NAMALWA (cell line): Measurements from ENCODE around the gene CRYZL1.

ENCODE experiments used
- DNase-seq: peaks from one replicate; pipeline ENCODE4 v3.0.0-alpha.2; 2015; ENCODE audit warnings: low spot score

The CRYZL1 gene

GRCh38 chr21:33661146-33661545 lies 19.6 kb upstream of the CRYZL1 start:
- no peak for DNase-seq

GRCh38 chr21:33660406-33660805 lies 18.9 kb upstream of the CRYZL1 start:
- no peak for DNase-seq

GRCh38 chr21:33659568-33659949 lies 18.0 kb upstream of the CRYZL1 start:
- no peak for DNase-seq

- no peak for DNase-seq
Observed at GRCh38 chr21:33658919-33659567, 17.5 kb upstream of the CRYZL1 start.

- DNase-seq: no peak
Observed at GRCh38 chr21:33657124-33657820, 15.7 kb upstream of the CRYZL1 start.

- DNase-seq: no peak
Observed at GRCh38 chr21:33655588-33656221, 14.2 kb upstream of the CRYZL1 start.

GRCh38 chr21:33654412-33654811 lies 12.9 kb upstream of the CRYZL1 start:
- no peak for DNase-seq

- DNase-seq: no peak
Observed at GRCh38 chr21:33651965-33652680, 10.6 kb upstream of the CRYZL1 start.

- no peak for DNase-seq
Observed at GRCh38 chr21:33650929-33651509, 9.5 kb upstream of the CRYZL1 start.

- no peak for DNase-seq
Observed at GRCh38 chr21:33650230-33650629, 8.7 kb upstream of the CRYZL1 start.

- no peak for DNase-seq
Observed at GRCh38 chr21:33648555-33648954, 7.0 kb upstream of the CRYZL1 start.

- no peak for DNase-seq
Observed at GRCh38 chr21:33647587-33647986, 6.0 kb upstream of the CRYZL1 start.

- DNase-seq: no peak
Observed at GRCh38 chr21:33645730-33646129, 4.2 kb upstream of the CRYZL1 start.

GRCh38 chr21:33644383-33645074 lies 3.0 kb upstream of the CRYZL1 start:
- DNase-seq: no peak

GRCh38 chr21:33643658-33644311 lies 2.2 kb upstream of the CRYZL1 start:
- DNase-seq: no peak

GRCh38 chr21:33642896-33643657 lies 1.5 kb upstream of the CRYZL1 start:
- peak; percentile 31 for DNase-seq

GRCh38 chr21:33642027-33642895 lies 720 bp upstream of the CRYZL1 start, which contains the start of gene ITSN1:
ITSN1 (plus strand) TSS chr21:33642501; CDS start chr21:33718829, 76,328 bp downstream.
- DNase-seq: peak; percentile 99

- no peak for DNase-seq
Observed at GRCh38 chr21:33640697-33641351, 717 bp downstream of the CRYZL1 start.

GRCh38 chr21:33634254-33634653 lies 7.3 kb downstream of the CRYZL1 start:
- DNase-seq: no peak
